Measurements from ENCODE around the gene BRINP1.

DNA sequence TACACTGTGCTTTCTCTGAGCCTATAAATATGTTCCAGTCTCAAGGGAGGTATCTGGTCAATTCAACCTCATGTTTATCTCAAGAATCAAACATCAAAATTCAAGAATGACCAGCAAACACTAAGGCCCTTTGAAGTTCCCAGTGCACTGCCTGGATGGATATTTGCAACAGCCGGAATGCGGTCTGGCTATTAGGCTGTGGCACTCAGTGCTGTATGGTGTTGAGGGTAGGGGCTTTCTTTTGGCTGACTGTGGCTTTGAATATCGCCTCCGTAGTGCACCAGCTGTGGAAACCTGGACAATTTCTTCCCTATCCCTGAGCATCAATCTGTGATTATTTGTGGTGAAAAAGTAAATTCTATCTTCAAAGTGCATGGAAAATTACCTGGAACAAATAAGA is 220.4 kb downstream of the BRINP1 start:
- TF ChIP-seq BACH1 (IDR thresholded peaks at IDR 0.05; ENCODE audit: borderline replicate concordance) (no peak), ATF7 (IDR thresholded peaks at IDR 0.05; ENCODE audit: low read depth) (no peak), SREBF1 (IDR thresholded peaks at IDR 0.05; ENCODE audit: low read length) (no peak), HDGF (IDR thresholded peaks at IDR 0.05) (no peak), MAX (IDR thresholded peaks at IDR 0.05; ENCODE audit: low read depth, low read length) (no peak)
- TF ChIP-seq, protein P1, sequence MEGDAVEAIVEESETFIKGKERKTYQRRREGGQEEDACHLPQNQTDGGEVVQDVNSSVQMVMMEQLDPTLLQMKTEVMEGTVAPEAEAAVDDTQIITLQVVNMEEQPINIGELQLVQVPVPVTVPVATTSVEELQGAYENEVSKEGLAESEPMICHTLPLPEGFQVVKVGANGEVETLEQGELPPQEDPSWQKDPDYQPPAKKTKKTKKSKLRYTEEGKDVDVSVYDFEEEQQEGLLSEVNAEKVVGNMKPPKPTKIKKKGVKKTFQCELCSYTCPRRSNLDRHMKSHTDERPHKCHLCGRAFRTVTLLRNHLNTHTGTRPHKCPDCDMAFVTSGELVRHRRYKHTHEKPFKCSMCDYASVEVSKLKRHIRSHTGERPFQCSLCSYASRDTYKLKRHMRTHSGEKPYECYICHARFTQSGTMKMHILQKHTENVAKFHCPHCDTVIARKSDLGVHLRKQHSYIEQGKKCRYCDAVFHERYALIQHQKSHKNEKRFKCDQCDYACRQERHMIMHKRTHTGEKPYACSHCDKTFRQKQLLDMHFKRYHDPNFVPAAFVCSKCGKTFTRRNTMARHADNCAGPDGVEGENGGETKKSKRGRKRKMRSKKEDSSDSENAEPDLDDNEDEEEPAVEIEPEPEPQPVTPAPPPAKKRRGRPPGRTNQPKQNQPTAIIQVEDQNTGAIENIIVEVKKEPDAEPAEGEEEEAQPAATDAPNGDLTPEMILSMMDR (IDR thresholded peaks at IDR 0.05 in 2 of 3, conservative IDR thresholded peaks at IDR 0.05 in 1 of 3; ENCODE audit: control insufficient read depth in 2 of 3, extremely low read depth in 1 of 3, insufficient read depth in 1 of 3, low read depth in 3 of 3, low read length in 3 of 3), result no peak
- TF ChIP-seq, protein P2, sequence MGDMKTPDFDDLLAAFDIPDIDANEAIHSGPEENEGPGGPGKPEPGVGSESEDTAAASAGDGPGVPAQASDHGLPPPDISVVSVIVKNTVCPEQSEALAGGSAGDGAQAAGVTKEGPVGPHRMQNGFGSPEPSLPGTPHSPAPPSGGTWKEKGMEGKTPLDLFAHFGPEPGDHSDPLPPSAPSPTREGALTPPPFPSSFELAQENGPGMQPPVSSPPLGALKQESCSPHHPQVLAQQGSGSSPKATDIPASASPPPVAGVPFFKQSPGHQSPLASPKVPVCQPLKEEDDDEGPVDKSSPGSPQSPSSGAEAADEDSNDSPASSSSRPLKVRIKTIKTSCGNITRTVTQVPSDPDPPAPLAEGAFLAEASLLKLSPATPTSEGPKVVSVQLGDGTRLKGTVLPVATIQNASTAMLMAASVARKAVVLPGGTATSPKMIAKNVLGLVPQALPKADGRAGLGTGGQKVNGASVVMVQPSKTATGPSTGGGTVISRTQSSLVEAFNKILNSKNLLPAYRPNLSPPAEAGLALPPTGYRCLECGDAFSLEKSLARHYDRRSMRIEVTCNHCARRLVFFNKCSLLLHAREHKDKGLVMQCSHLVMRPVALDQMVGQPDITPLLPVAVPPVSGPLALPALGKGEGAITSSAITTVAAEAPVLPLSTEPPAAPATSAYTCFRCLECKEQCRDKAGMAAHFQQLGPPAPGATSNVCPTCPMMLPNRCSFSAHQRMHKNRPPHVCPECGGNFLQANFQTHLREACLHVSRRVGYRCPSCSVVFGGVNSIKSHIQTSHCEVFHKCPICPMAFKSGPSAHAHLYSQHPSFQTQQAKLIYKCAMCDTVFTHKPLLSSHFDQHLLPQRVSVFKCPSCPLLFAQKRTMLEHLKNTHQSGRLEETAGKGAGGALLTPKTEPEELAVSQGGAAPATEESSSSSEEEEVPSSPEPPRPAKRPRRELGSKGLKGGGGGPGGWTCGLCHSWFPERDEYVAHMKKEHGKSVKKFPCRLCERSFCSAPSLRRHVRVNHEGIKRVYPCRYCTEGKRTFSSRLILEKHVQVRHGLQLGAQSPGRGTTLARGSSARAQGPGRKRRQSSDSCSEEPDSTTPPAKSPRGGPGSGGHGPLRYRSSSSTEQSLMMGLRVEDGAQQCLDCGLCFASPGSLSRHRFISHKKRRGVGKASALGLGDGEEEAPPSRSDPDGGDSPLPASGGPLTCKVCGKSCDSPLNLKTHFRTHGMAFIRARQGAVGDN (IDR thresholded peaks at IDR 0.05), result no peak

Measured in GM12878 (cell line).